Germinal center (tissue), 1 donor: ENCODE results near the gene GPR31.

Experiments used
- DNase-seq: peaks from one replicate; pipeline ENCODE4 v3.0.0; 2012; ENCODE audit warnings: mixed read lengths, low spot score

Gene GPR31

GRCh38 chr6:167118006-167118405, 39.8 kb downstream of the GPR31 start:
- no peak for DNase-seq

GRCh38 chr6:167116838-167117228, 40.9 kb downstream of the GPR31 start:
- DNase-seq = no peak

- no peak for DNase-seq
These were observed 41.5 kb downstream of the GPR31 start for GRCh38 chr6:167116109-167116837.

DNA sequence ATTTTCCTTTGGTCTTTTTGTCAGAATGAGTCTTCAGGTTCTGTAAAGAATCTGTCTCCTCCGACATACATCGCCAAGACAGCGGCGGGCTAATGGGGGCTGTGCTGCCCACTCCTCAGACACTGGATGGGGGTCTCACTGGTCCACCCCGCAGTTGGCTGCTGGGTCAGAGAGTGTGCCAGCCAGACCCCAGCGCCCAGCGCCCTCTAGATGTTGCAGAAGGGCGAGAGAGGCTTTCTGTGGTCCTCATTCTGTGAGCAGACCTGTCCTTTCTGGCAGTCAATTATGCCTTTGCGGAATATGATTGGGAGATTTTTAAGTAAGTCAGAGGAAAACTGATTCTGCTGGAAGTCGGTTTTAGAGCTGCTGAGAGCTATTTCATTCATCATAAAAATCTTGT, 42.7 kb downstream of the GPR31 start:
- no peak for DNase-seq

GRCh38 chr6:167113935-167114910, 43.6 kb downstream of the GPR31 start:
- DNase-seq = peak; percentile 92

- peak; percentile 77 for DNase-seq
These were observed 44.6 kb downstream of the GPR31 start for GRCh38 chr6:167113047-167113754.

DNA sequence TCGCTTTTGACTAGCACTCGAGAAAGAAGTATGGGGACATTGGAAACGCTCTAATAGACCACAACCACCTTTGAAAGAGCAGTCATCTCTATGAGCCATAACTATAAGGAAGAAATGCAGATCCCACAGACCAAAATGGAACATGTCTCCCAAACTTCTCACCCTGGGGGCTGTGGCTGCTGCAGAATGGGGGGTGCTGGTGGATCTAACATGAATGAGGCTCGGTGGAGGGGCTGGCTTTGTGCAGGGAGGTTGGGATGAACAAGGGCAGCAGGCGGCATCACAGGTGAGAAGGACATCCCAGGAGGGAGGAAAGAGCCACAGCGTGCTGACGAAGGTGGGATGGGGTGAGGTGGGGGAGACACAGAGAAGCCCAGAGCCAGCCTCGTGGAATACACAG, 45.4 kb downstream of the GPR31 start:
- DNase-seq = no peak

GRCh38 chr6:167111597-167111996, 46.2 kb downstream of the GPR31 start:
- no peak for DNase-seq

DNA sequence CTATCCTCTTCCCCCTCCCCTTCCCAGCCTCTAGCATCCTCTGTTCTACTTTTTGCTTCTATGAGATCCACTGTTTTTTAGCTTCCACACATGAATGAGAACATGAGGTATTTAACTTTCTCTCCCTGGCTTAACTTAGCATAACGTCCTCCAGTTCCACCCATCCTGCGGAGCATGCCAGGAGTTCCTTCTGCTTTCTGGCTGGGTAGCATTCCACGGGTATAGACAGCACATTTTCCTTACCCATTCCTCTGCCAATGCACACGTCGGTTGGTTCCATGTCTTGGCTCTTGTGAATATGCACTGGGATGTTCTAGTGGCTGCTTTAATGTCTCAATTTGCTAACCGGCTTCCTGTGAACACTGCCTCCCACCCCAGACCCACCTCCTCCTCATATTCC, 48.1 kb downstream of the GPR31 start:
- DNase-seq = no peak

- no peak for DNase-seq
These were observed 49.5 kb downstream of the GPR31 start for GRCh38 chr6:167108278-167108677.

GRCh38 chr6:167107787-167108186, 50.0 kb downstream of the GPR31 start:
- no peak for DNase-seq

DNA sequence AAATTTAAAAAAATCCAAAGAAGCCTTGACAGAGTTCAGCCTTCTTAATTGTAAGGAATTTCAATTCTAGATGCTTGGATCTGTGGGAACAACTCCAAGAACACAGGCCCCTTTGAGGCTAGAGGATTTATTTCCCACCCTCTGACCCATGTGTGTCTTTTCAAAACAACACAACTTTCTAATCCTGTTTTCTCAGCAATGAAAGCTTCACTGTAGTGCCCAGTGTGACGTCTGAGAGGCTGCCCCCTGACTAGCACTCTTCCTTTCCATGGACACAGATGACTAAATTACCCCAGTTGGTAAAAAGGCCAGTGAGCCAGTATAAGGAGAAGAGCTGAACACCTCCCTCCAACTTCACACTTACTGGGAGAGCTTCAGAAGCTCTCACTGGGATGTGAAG, 51.4 kb downstream of the GPR31 start:
- DNase-seq = no peak
